GM19467 (cell line): Measurements from ENCODE around the gene DIPK1B.
"Not testable (repeated sequence)": the region's sequence is repeated elsewhere in the genome, so short reads cannot be mapped to it uniquely, and the experiment has no call there.

ENCODE experiments used
- ATAC-seq: cut with Tn5 transposase; IDR thresholded peaks from one replicate; pipeline ENCODE4 v1.9.1; 2021; ENCODE audit warnings: mild to moderate bottlenecking, moderate library complexity; ENCODE audit not compliant: unreplicated experiment

The DIPK1B gene

GRCh38 chr9:136748666-136749611 lies 36.6 kb downstream of the DIPK1B start:
- ATAC-seq = no peak

- ATAC-seq = no peak
Measured at GRCh38 chr9:136750526-136750925, 38.2 kb downstream of the DIPK1B start.

GRCh38 chr9:136751244-136751643 lies 38.9 kb downstream of the DIPK1B start:
- ATAC-seq = no peak

- ATAC-seq = no peak
Measured at GRCh38 chr9:136751814-136752213, 39.4 kb downstream of the DIPK1B start.

- no peak for ATAC-seq
Measured at GRCh38 chr9:136753371-136754058, 41.1 kb downstream of the DIPK1B start.

GRCh38 chr9:136754059-136754572 lies 41.7 kb downstream of the DIPK1B start:
- no peak for ATAC-seq

- ATAC-seq = no peak
Measured at GRCh38 chr9:136754626-136755301, 42.4 kb downstream of the DIPK1B start.

- ATAC-seq = not testable (repeated sequence)
Measured at GRCh38 chr9:136755302-136756133, 43.1 kb downstream of the DIPK1B start.

GRCh38 chr9:136756134-136756438 lies 43.7 kb downstream of the DIPK1B start:
- ATAC-seq = no peak

GRCh38 chr9:136756836-136757235 lies 44.5 kb downstream of the DIPK1B start:
- no peak for ATAC-seq

GRCh38 chr9:136757328-136757727 lies 45.0 kb downstream of the DIPK1B start:
- no peak for ATAC-seq

GRCh38 chr9:136757751-136758140 lies 45.4 kb downstream of the DIPK1B start:
- ATAC-seq = no peak

GRCh38 chr9:136759001-136759400 lies 46.6 kb downstream of the DIPK1B start:
- no peak for ATAC-seq

- ATAC-seq = no peak
Measured at GRCh38 chr9:136759436-136760325, 47.3 kb downstream of the DIPK1B start.

- ATAC-seq = no peak
Measured at GRCh38 chr9:136760424-136760823, 48.1 kb downstream of the DIPK1B start.

GRCh38 chr9:136760834-136761544 lies 48.6 kb downstream of the DIPK1B start:
- ATAC-seq = not testable (repeated sequence)

- no peak for ATAC-seq
Measured at GRCh38 chr9:136761545-136761981, 49.2 kb downstream of the DIPK1B start.

- ATAC-seq = no peak
Measured at GRCh38 chr9:136762221-136762691, 49.9 kb downstream of the DIPK1B start.
